Activated CD4-positive, CD25-positive, alpha-beta regulatory T cell (primary cell): ENCODE measurements around the gene EIF4EBP2.
A peak's percentile ranks its signal among the peaks of the same experiment; 100 is the strongest.

Experiments
- DNase-seq, 4 experiments: peaks; one replicate each; lab custom pipeline; 2025; lab: John Stamatoyannopoulos, UW

EIF4EBP2 gene

GRCh38 chr10:70461397-70462348 lies 57.7 kb downstream of the EIF4EBP2 start:
- peak in 1 of 4 experiments; percentile 20 for DNase-seq

GRCh38 chr10:70462349-70462984 lies 58.5 kb downstream of the EIF4EBP2 start:
- DNase-seq = no peak

- DNase-seq = no peak
Measured at GRCh38 chr10:70465278-70465677, 61.3 kb downstream of the EIF4EBP2 start.

DNA sequence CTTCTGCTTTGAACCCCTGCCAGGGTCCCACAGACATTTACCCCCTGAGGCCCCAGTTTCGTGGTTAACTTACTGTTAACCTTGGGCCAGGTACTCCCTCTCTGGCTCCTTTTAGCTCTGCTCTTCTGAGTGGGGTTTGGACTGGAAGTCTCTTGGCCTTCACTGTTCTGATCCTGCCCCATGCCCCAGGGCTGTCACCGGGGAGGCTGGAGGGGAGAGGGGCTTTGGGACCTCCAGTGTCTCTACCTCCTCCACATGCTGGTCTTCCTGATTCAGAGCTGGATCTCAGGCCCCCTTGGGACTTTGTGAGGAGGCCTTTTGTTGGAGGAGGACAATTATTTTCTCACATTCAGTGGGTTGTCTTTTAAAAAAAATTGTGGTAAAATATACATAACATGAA lies 61.9 kb downstream of the EIF4EBP2 start:
- no peak for DNase-seq

- DNase-seq = no peak
Measured at GRCh38 chr10:70466951-70467350, 63.0 kb downstream of the EIF4EBP2 start.

GRCh38 chr10:70472799-70473454 lies 69.0 kb downstream of the EIF4EBP2 start:
- no peak for DNase-seq

DNA sequence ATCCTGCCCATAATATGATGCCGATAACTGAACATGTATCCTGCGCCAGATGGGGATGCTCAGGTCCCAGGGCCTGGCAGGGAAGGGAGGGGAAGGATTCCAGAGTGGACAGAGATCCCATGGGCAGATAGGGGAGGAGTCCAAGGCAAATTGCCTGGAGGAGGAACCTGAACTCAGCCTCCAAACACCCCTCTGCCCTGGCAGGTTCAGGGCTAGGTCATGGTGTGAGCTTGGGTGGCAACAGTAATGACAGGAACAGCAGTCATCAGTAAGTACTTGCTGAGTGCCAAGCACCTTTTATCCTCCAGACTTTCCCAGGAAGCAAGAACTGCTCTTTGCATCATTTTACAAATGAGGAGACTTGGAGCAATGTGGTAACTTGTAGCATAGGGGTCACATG lies 70.8 kb downstream of the EIF4EBP2 start:
- DNase-seq = no peak

- no peak for DNase-seq
Measured at GRCh38 chr10:70475661-70476060, 71.7 kb downstream of the EIF4EBP2 start.

DNA sequence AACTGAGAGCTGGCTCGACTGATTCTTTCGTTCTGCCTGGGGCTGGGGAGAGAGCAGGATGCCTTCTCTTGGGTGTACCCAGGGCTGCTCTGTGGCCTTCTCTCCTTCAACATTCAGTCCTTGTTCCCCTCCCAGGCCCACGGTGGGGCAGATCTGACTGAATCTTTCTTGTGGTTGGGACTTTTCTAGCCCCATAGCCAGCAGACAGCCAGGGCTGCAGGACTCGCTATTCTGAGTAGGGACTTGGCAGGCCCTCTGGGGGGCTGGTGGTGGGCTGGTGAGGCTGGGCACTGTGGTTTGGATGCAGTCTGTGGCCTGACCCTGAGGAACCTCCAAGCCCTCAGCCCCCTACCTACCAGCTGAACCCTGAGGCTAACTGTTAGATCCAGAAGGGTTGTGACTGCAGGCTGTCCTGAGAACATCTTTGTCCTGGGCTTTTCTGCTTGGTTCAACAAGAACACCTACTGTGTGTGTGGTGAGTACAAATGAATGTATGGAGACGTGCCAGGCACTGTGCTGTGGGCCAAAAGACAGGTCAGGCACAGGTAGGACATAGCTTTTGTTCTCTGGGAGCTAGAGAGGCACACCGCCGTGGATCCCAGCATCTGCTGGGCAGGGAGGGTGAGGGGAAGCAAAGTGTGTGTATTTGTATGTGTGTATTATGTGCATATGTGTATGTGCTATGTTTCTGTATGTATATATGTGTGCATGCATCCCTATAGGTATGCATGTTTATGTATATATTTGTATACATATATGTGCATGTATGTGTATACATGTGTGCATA lies 72.5 kb downstream of the EIF4EBP2 start:
- DNase-seq = no peak

DNA sequence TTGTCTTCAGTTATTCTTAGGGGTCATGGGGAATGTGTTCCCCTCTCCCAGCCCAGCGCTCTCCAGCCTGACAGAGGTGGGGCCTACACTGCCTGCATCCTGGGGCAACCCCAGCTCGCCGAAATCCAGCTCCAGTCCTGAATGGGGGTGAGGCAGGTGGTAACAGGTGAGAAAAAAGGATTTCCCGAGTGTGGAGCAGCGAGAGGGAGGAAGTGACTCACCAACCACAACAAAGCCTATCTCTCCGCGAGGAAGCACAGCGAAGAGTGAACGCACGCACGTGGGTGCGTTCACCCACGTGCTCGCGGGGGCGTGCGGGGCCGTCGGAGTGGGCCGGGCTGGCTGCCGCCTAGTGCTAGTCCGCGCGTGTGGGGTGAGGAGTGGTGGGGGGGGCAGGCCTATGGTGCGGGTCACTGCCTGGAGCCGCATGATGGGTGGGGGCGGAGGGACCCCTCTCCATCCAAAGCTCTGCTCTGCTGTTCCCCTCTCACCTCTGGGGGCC lies 73.8 kb downstream of the EIF4EBP2 start:
- peak; percentile 29 to 61 (median 44) for DNase-seq
